NCI-H2227 treated with DMSO at 0.1 percent for 48 hours (cell line): ENCODE data around the gene S1PR5.
"Not testable (repeated sequence)": the region's sequence is repeated elsewhere in the genome, so short reads cannot be mapped to it uniquely, and the experiment has no call there.

ENCODE experiments used
- DNase-seq: peaks from one replicate; lab custom pipeline; 2025; lab: John Stamatoyannopoulos, UW

The S1PR5 gene

GRCh38 chr19:10517361-10517759, at the start of gene S1PR5:
Gene S1PR5, minus strand, starts transcription at chr19:10517447. Its CDS starts 2,436 bp downstream, at chr19:10515011.
- DNase-seq = no peak

DNA sequence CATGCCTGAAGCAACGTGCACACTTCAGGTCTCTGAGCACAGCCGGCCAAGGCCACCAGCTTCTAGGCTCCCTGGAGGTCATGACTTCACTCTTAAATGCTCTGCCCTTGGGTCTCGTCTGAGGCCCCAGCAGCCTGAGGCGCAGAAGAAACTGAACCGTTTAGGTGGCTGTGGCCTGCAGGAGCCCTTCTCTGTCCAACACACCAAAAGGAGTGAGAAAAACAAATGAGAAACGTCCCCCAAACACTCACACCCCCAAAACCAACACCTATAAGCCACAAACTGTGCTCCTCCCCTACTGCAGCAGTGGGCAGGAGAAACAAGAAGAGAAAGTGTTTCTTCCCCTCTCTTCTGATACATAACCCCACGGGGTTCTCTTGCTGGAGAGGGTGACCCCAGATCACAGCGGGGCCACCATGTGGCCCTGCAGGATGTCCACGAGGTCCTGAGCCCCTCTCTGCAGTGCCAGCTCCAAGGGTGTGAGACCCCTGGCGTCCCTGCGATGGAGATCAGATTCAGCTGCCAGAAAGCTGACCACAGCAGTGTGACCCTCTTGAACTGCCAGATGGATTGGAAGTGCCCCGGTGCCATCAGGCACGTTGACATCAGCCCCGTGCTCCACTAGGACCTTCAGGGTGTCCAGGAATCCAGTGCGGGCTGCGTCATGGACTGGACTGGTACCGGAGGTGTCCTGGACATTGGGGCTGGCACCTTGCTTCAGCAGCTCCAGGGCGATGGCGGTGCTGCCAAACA, 49.6 kb upstream of the S1PR5 start:
- no peak for DNase-seq

- no peak for DNase-seq
Observed at GRCh38 chr19:10566408-10566657, 49.1 kb upstream of the S1PR5 start.

- DNase-seq = peak; percentile 94
Observed at GRCh38 chr19:10565567-10566407, 48.5 kb upstream of the S1PR5 start, which contains the start of gene KRI1. Gene KRI1, minus strand, starts transcription at chr19:10566010. Its CDS starts 11 bp downstream, at chr19:10565999.

- no peak for DNase-seq
Observed at GRCh38 chr19:10565028-10565566, 47.9 kb upstream of the S1PR5 start.

GRCh38 chr19:10562609-10563008, 45.4 kb upstream of the S1PR5 start:
- DNase-seq = no peak

GRCh38 chr19:10560154-10560553, 42.9 kb upstream of the S1PR5 start:
- no peak for DNase-seq

DNA sequence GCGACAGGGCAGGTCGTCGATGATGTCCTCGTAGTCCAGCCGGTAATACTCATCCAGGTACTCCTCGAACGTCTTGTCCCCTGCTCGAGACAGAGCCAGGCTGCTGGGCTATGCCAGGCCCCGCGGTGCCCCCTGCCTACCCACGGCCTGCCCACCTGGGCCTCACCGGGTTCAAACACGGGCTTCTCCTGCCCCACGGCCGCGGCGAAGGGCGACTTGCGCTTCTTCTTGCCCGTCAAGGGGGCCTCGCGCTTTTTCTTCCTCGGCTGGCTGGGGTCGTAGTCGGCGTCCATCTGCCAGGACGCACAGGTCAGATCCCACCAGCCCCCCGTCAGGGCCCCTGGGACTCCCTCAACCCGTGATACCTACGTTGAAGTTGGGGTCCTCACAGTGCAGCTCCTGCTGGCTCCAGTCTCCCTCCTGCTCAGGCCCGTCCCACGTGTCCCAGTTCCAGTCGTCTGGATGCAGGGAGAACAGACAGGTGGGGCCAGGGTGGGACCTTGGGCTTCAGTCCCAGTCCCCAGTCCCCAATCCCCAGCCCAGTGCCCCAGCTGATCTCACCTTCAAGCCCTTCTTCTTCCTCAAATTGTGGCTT, 40.5 kb upstream of the S1PR5 start:
- DNase-seq = no peak

DNA sequence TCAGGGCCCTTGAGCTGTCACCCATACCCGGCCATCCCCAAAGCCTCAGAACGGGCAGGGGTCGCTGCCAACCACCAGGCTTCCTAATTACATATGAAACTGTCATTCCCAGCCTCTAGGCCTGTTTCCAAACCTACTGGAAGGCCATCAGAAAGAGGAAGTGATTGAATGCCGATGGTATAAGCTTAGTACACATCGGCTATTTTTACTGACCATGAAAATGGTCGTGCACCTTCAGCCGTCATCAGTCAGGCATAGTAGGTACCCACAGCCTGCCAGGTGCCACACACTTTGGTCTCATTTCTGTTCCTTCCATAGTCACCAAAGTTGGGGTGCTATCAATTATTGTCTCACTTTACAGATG, 38.3 kb upstream of the S1PR5 start:
- DNase-seq = no peak

GRCh38 chr19:10554760-10555609, 37.7 kb upstream of the S1PR5 start:
- no peak for DNase-seq

- DNase-seq = no peak
Observed at GRCh38 chr19:10553943-10554381, 36.7 kb upstream of the S1PR5 start.

GRCh38 chr19:10553087-10553667, 35.9 kb upstream of the S1PR5 start:
- no peak for DNase-seq

- DNase-seq = no peak
Observed at GRCh38 chr19:10552510-10553053, 35.3 kb upstream of the S1PR5 start.

GRCh38 chr19:10551698-10552301, 34.6 kb upstream of the S1PR5 start:
- no peak for DNase-seq

DNA sequence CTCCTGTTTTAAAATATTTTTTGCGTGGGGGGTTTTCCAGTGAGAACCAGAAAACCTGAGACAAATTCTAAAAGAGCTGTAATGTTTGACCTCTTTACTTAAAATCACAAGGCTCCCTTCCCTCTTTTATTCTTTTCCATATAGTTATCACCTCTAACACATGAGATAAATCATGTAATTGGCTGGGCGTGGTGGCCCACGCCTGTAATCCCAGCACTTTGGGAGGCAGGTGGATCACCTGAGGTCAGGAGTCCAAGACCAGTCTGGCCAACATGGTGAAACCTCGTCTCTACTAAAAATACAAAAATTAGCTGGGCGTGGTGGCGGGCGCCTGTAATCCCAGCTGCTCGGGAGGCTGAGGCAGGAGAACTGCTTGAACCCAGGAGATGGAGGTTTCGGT, 33.8 kb upstream of the S1PR5 start:
- DNase-seq = not testable (repeated sequence)

DNA sequence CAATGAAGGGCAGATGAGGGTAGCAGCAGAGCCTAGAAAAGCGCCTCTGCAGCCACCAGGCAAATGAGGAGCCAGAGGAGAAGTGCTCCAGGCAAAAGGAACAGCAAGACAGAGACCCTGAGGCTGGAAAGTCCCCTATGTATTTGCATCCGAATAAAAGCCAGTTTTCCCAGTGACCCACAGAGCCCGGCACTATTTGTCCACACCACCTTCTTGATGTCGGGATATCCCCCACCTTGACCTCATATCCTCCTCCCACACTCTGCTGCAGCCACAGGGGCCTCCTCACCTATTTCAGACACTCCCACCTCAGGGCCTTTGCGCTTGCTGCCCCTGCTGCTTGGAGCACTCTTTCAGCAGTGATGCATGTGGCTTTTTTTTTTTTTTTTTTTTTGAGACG, 33.1 kb upstream of the S1PR5 start:
- no peak for DNase-seq

- no peak for DNase-seq
Observed at GRCh38 chr19:10549733-10550132, 32.5 kb upstream of the S1PR5 start.

DNA sequence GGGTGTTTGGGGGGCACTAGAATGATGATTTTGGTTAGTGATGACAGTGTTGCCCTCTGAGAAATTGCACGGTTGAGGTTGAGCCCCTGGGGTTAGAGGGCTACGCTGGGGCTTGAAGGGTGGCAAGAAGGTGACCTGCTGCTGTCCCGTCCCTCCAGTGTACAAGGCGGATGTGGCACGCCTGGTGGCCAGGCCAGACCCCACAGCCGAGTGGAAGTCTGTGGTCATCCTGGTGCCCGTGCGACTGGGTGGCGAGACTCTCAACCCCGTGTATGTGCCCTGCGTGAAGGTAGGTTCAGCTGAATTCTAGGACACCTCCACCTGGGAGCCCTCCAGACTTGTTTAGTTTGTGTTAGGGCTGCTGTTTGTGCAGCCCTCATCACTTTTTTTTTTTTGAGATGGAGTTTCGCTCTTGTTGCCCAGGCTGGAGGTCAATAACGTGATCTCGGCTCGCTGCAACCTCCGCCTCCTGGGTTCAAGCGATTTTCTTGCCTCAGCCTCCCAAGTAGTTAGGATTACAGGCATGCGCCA, 31.6 kb upstream of the S1PR5 start:
- DNase-seq = no peak

DNA sequence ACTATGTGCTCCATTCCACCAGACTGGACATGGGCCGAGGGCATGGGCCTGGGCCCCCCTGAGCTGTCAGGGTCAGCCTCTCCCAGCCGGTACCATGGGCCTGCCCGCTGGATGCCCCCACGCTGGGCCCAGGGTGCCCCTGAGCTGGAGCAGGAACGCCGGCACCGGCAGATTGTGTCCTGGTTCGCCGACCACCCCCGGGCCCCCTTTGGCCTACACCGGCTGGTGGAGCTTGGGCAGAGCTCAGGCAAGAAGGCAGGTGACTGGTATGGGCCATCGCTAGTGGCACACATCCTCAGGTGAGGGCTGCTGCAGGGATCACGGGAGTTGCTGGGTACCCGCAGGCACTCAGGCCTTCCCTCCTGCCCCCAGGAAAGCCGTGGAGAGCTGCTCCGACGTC, 29.6 kb upstream of the S1PR5 start:
- no peak for DNase-seq

DNA sequence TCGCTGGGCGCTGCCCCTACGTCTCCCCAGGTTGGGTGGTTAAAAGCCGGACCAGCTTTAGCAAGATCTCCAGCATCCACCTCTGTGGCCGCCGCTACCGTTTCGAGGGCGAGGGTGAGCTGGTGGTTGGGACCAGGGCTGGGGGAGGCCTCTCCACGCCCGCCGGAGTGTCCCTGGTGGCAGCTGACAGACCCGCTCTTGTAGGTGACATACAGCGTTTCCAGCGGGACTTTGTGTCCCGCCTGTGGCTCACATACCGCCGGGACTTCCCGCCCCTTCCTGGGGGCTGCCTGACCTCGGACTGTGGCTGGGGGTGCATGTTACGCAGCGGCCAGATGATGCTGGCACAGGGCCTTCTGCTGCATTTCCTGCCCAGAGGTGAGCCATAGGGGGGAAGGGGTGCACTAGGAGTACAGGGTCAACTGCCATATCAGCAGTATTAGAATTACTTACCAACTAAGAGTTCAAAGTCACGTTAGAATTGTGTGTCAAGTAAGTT, 27.6 kb upstream of the S1PR5 start:
- no peak for DNase-seq
